Body of pancreas (tissue), 4 donors: ENCODE data around the gene SCAMP1. TPM values are rescaled to one million over a fixed set of nuclear protein-coding genes. Genes with fewer than 3 reads are reported as not detected.

Experiments
- ATAC-seq: fragments of 150-250 bp; one replicate; pipeline ENCODE4 v1.9.1; 2016
- DNase-seq, 4 donors: peaks; one replicate each; pipeline ENCODE4 v3.0.0-alpha.2; 2019
- H3K27ac ChIP-seq, 4 donors: fragments of 200-600 bp; sonication (generic); 1 replicate in 3 of 4; 2 replicates in 1 of 4; pipeline versions ENCODE4 v1.5.1 to v1.6.1; 2016 to 2019; ENCODE audit warnings: mild to moderate bottlenecking in 1 of 4, mixed read lengths in 1 of 4, moderate library complexity in 1 of 4
- H3K27me3 ChIP-seq, 2 donors: fragments of 200-600 bp; sonication (generic); one replicate each; pipeline ENCODE4 v1.6.0; 2016; ENCODE audit warnings: mild to moderate bottlenecking in 1 of 2
- H3K36me3 ChIP-seq, 2 donors: fragments of 200-600 bp; sonication (generic); replicated peaks in 1 of 2; 2 replicates each; pipeline ENCODE4 v1.5.1; 2016; ENCODE audit warnings: low read depth in 2 of 2; ENCODE audit not compliant: insufficient read depth in 1 of 2
- H3K4me1 ChIP-seq: fragments of 200-600 bp; sonication (generic); one replicate; pipeline ENCODE4 v1.6.0; 2016
- H3K4me3 ChIP-seq, 2 donors: fragments of 200-600 bp; sonication (generic); 1 replicate in 1 of 2; 2 replicates in 1 of 2; pipeline ENCODE4 v1.5.1; 2016 to 2019
- H3K9me3 ChIP-seq, 3 donors: fragments of 200-600 bp; sonication (generic); 1 replicate in 2 of 3; 2 replicates in 1 of 3; pipeline ENCODE4 v1.5.1; 2016
- CTCF ChIP-seq, 7 experiments: fragments of 450-650 bp in 4 of 7; fragments of 200-600 bp in 3 of 7; sonication (generic) in 3 of 7; IDR thresholded peaks; one replicate each; pipeline ENCODE4 v1.5.1; 2016 to 2019; ENCODE audit warnings: antibody characterized with exemption in 7 of 7
- POLR2A ChIP-seq, 3 donors: fragments of 450-650 bp; IDR thresholded peaks; one replicate each; pipeline ENCODE4 v1.6.1; 2016; ENCODE audit warnings: antibody characterized with exemption in 3 of 3, mild to moderate bottlenecking in 2 of 3
- WGBS, 2 donors: methylation state at CpG; one replicate each; pipeline ENCODE4 v1.1.5; 2017; 5-methylcytosine and 5-hydroxymethylcytosine counted together
- intact Hi-C: fragments of 100-400 bp; cut with DNase I; formaldehyde crosslinking; loops from one replicate; pipeline ENCODE4 v1.15.1; 2023
- total RNA-seq, 2 donors: library from RNA; depleted of rRNA; stranded (reverse); fragments of >200 nt; gene quantifications; one replicate each; pipeline ENCODE4 v1.1.0, GENCODE V29; 2016

The SCAMP1 gene
- total RNA-seq, 2 donors from 2014 or later: 10.2 to 15.8 TPM

- peaks cover 9% of the 10 kb centered on the region for H3K4me1 ChIP-seq
- TF ChIP-seq CTCF (IDR thresholded peaks at IDR 0.05): no peak
- no peak for TF ChIP-seq POLR2A (IDR thresholded peaks at IDR 0.05)
- ATAC-seq: peak; percentile 9
- no peaks in the 10 kb centered on the region for H3K27me3 ChIP-seq
- no peaks in the 10 kb centered on the region for H3K9me3 ChIP-seq
- intact Hi-C loops: no loop called here
- no peak overlapping the region for H3K27ac ChIP-seq
- H3K36me3 ChIP-seq: no peaks in the 10 kb centered on the region
- H3K4me3 ChIP-seq: no peak overlapping the region
- no peak for DNase-seq
Measured at GRCh38 chr5:78331523-78332080, 28.8 kb upstream of the SCAMP1 start.

DNA sequence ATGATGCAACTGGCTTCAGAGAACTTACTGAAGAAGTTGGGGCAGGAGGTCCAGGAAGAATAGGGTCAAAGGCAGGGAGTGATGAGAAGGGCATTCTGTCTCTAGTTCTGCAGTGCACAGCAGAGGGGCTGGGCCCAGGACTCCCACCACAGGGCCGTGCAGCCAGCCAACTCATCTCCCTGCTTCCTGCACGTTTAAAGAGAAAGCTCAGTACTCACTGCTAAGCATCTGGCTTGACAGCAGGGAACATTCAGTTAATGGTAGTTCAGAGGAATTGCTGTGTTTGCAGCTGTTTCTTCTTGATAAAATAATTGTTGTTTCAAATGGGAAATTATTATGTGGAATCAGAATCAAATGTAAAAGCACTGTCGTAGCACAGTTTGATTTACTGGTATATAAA, 25.6 kb upstream of the SCAMP1 start:
- H3K9me3 ChIP-seq: no peaks in the 10 kb centered on the region
- no peak for DNase-seq
- intact Hi-C loops: no loop called here
- ATAC-seq: no peak
- H3K36me3 ChIP-seq: no peaks in the 10 kb centered on the region
- no peak overlapping the region for H3K4me3 ChIP-seq
- no peak for TF ChIP-seq POLR2A (IDR thresholded peaks at IDR 0.05)
- no peak for TF ChIP-seq CTCF (IDR thresholded peaks at IDR 0.05)
- peaks cover 9% of the 10 kb centered on the region for H3K4me1 ChIP-seq
- H3K27ac ChIP-seq: no peak overlapping the region
- H3K27me3 ChIP-seq: no peaks in the 10 kb centered on the region
- WGBS, 2 donors: 69 to 81% methylated on average over 3 of the region's 3 CpGs

DNA sequence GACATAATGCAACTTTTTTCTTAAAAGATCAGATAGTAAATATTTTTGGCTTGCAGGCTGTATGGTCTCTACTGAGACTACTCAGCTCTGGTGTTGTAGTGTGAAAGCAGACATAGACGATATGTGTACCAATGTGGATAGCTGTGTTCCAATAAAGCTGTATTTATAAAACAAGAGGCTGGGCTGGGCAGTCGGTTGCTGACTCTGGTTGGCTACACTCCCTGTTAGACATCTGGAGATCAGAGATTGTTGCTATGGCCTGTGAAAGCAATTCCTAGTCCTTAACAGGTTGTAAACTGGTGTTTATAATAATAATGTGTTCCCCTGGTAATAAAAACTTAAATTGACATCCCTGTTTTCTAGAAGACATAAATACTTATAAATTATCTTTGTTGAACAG, 24.4 kb upstream of the SCAMP1 start:
- ATAC-seq (no peak), DNase-seq (no peak)
- intact Hi-C loops: no loop called here
- Histone ChIP-seq H3K4me3 (no peak overlapping the region), H3K27me3 (no peaks in the 10 kb centered on the region), H3K36me3 (no peaks in the 10 kb centered on the region), H3K9me3 (no peaks in the 10 kb centered on the region), H3K4me1 (peaks cover 9% of the 10 kb centered on the region), H3K27ac (no peak overlapping the region)
- TF ChIP-seq POLR2A (IDR thresholded peaks at IDR 0.05): no peak
- 68 to 73% methylated on average over 2 of the region's 2 CpGs for WGBS, 2 donors

DNA sequence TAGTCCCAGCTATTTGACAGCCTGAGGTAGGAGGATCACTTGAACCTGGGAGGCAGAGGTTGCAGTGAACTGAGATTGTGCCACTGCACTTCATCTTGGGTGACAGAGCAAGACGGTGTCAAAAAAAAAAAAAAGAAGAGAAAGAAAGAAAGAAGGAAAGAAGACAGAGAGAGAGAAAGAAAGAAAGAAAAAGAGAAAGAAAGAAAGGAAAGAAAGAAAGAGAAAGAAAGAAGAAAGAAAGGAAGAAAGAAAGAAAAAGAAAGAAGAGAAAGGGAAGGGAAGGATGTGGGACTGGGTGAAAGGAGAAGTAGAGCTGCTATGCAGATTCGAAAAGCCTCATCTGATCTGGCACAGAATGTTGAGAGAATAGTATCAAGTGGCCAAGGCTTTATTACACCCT, 23.7 kb upstream of the SCAMP1 start:
- ATAC-seq: no peak

More for the DNA sequence above, 23.7 kb upstream of the SCAMP1 start:
- H3K27ac ChIP-seq: no peak overlapping the region
- 77 to 82% methylated on average over 2 of the region's 2 CpGs for WGBS, 2 donors
- no peaks in the 10 kb centered on the region for H3K27me3 ChIP-seq
- TF ChIP-seq CTCF (IDR thresholded peaks at IDR 0.05): no peak
- no peak for TF ChIP-seq POLR2A (IDR thresholded peaks at IDR 0.05)
- intact Hi-C loops: no loop called here
- no peak overlapping the region for H3K4me3 ChIP-seq
- no peak for DNase-seq
- H3K9me3 ChIP-seq: no peaks in the 10 kb centered on the region
- H3K36me3 ChIP-seq: no peaks in the 10 kb centered on the region
- peaks cover 2% of the 10 kb centered on the region for H3K4me1 ChIP-seq
